MM.1S (cell line): ENCODE measurements around the gene SHFL.

ENCODE experiments used
- EZH2 ChIP-seq: fragments of 300-600 bp; sonication (generic); optimal IDR thresholded peaks from 2 replicates; pipeline ENCODE3; 2017; ENCODE audit warnings: low read depth, mild to moderate bottlenecking, antibody characterized with exemption, low read length, mixed read lengths
- EZH2phosphoT487 ChIP-seq: fragments of 300-600 bp; sonication (generic); IDR thresholded peaks from 2 replicates; pipeline ENCODE4 v1.6.1; 2018; ENCODE audit warnings: antibody characterized with exemption, low read length
- TF ChIP-seq, protein P1 (sequence below): fragments of 300-600 bp; sonication (generic); IDR thresholded peaks from 2 replicates; pipeline ENCODE4 v1.5.1; 2016; ENCODE audit warnings: antibody characterized with exemption, low read length, mixed read lengths

DNA sequence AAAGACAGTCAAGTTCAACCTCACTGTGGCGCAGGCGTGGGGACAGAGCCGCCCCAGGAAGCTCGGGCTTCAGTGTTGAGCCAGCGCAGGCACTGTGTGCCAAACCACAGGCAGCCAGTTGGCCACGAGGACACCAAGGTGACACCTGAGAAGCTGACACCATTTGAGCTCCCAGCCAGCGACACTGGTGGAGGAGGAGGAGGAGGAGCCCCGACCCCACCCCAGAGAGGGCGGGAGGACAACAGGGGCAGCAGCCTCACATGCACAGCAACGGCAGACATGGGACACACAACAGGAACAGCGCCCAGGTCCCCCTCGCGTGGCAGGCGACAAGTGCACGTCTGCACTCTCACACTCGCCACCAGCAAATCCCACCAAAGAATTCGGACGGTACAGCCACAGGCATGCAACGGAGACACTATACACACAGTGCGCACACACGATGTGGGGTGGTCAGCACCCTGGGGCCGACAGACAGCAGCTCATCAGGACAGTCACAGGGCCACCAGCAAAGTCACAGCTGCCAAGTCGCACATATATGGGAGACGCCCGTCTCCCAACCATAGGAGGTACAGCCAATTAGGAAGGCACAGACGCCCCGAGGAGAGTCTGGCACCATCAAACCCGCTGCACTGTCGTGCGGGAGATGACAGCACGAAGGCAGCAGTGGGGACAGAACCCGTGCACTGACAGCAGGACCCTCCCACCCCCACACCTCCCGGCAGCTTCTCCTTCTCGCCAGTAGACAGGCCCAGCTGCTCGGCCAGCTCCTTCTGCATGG, 30.2 kb downstream of the SHFL start:
- TF ChIP-seq, protein P1, sequence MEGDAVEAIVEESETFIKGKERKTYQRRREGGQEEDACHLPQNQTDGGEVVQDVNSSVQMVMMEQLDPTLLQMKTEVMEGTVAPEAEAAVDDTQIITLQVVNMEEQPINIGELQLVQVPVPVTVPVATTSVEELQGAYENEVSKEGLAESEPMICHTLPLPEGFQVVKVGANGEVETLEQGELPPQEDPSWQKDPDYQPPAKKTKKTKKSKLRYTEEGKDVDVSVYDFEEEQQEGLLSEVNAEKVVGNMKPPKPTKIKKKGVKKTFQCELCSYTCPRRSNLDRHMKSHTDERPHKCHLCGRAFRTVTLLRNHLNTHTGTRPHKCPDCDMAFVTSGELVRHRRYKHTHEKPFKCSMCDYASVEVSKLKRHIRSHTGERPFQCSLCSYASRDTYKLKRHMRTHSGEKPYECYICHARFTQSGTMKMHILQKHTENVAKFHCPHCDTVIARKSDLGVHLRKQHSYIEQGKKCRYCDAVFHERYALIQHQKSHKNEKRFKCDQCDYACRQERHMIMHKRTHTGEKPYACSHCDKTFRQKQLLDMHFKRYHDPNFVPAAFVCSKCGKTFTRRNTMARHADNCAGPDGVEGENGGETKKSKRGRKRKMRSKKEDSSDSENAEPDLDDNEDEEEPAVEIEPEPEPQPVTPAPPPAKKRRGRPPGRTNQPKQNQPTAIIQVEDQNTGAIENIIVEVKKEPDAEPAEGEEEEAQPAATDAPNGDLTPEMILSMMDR: no peak
- TF ChIP-seq EZH2 (no peak), EZH2phosphoT487 (no peak)
